ENCODE results near the gene GAS7.

DNA sequence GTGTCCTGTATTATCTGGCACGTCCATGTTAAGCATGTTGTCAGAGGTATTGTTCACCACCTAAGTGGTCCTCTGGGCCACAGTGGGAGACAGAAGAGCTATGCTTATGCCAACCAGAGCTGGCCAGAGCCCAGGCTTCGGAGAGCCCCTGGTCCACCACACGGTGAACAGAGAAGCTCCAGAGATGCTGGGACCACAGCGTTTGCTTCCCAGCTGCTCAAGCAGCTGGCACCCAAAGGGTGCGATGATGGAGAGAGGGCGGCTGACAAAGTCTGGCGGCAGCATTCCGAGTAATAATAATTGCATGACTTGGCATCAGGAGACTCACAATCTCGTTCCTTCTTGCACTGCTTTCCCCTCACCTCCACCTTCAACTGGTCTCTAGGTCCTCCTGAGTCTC, 257.6 kb downstream of the GAS7 start:
- TF ChIP-seq, protein P1, sequence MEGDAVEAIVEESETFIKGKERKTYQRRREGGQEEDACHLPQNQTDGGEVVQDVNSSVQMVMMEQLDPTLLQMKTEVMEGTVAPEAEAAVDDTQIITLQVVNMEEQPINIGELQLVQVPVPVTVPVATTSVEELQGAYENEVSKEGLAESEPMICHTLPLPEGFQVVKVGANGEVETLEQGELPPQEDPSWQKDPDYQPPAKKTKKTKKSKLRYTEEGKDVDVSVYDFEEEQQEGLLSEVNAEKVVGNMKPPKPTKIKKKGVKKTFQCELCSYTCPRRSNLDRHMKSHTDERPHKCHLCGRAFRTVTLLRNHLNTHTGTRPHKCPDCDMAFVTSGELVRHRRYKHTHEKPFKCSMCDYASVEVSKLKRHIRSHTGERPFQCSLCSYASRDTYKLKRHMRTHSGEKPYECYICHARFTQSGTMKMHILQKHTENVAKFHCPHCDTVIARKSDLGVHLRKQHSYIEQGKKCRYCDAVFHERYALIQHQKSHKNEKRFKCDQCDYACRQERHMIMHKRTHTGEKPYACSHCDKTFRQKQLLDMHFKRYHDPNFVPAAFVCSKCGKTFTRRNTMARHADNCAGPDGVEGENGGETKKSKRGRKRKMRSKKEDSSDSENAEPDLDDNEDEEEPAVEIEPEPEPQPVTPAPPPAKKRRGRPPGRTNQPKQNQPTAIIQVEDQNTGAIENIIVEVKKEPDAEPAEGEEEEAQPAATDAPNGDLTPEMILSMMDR (IDR thresholded peaks at IDR 0.05) = no peak
- TF ChIP-seq POLR2A (IDR thresholded peaks at IDR 0.05) = no peak
